Liver (tissue), 3 donors: ENCODE results near the gene TEC.

Experiments
- JUND ChIP-seq, 2 donors: IDR thresholded peaks; 2 replicates each; pipeline ENCODE4 v1.6.1; 2016; ENCODE audit warnings: antibody characterized with exemption in 2 of 2
- NR2F2 ChIP-seq: IDR thresholded peaks from 2 replicates; pipeline ENCODE4 v1.6.1; 2016; ENCODE audit warnings: antibody characterized with exemption
- RAD21 ChIP-seq, 2 donors: IDR thresholded peaks; 2 replicates each; pipeline ENCODE4 v1.6.1; 2016; ENCODE audit warnings: antibody characterized with exemption in 2 of 2, mild to moderate bottlenecking in 2 of 2
- TAF1 ChIP-seq: conservative IDR thresholded peaks from 2 replicates; pipeline ENCODE4 v1.6.1; 2016; ENCODE audit warnings: antibody characterized with exemption, mild to moderate bottlenecking
- TF ChIP-seq, protein P1 (sequence below): fragments of 150-350 bp; IDR thresholded peaks from 2 replicates; pipeline ENCODE4 v1.5.1; 2017; ENCODE audit warnings: improper control_type of control experiment, low read depth, low read length; ENCODE audit not compliant: missing input control
- TF ChIP-seq, protein P2 (sequence below): IDR thresholded peaks from 2 replicates; pipeline ENCODE4 v1.6.1; 2016; ENCODE audit warnings: antibody characterized with exemption
- TF ChIP-seq, protein P3 (sequence below): IDR thresholded peaks from 2 replicates; pipeline ENCODE4 v1.6.1; 2016; ENCODE audit warnings: antibody characterized with exemption
- TF ChIP-seq, protein P4 (sequence below): IDR thresholded peaks from 2 replicates; pipeline ENCODE4 v1.6.1; 2016; ENCODE audit warnings: antibody characterized with exemption, mild to moderate bottlenecking
- donor health status: healthy.
- donor health status: healthy.

DNA sequence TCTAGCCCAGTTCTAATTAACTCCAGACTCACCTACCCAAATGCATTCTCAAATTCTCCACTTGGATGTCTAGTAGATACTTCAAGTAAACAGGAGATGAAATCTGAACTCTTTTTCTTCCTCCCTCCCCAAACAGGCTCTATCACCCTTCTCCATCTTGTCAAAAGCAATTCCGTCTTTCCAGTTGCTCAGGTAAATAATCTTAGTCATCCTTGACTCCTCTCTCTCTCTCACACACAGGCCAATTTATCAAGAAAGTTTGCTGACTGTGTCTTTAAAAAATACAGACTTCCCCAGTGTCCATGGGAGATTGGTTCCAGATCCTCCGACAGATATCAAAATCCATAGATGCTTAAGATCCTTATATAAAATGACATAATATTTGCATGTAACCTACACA lies 148.5 kb downstream of the TEC start:
- TF ChIP-seq JUND (IDR thresholded peaks at IDR 0.05) (no peak), TAF1 (no peak), RAD21 (IDR thresholded peaks at IDR 0.05) (no peak), NR2F2 (no peak)
- TF ChIP-seq, protein P1, sequence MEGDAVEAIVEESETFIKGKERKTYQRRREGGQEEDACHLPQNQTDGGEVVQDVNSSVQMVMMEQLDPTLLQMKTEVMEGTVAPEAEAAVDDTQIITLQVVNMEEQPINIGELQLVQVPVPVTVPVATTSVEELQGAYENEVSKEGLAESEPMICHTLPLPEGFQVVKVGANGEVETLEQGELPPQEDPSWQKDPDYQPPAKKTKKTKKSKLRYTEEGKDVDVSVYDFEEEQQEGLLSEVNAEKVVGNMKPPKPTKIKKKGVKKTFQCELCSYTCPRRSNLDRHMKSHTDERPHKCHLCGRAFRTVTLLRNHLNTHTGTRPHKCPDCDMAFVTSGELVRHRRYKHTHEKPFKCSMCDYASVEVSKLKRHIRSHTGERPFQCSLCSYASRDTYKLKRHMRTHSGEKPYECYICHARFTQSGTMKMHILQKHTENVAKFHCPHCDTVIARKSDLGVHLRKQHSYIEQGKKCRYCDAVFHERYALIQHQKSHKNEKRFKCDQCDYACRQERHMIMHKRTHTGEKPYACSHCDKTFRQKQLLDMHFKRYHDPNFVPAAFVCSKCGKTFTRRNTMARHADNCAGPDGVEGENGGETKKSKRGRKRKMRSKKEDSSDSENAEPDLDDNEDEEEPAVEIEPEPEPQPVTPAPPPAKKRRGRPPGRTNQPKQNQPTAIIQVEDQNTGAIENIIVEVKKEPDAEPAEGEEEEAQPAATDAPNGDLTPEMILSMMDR: no peak
- TF ChIP-seq, protein P2, sequence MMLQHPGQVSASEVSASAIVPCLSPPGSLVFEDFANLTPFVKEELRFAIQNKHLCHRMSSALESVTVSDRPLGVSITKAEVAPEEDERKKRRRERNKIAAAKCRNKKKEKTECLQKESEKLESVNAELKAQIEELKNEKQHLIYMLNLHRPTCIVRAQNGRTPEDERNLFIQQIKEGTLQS: no peak
- TF ChIP-seq, protein P3, sequence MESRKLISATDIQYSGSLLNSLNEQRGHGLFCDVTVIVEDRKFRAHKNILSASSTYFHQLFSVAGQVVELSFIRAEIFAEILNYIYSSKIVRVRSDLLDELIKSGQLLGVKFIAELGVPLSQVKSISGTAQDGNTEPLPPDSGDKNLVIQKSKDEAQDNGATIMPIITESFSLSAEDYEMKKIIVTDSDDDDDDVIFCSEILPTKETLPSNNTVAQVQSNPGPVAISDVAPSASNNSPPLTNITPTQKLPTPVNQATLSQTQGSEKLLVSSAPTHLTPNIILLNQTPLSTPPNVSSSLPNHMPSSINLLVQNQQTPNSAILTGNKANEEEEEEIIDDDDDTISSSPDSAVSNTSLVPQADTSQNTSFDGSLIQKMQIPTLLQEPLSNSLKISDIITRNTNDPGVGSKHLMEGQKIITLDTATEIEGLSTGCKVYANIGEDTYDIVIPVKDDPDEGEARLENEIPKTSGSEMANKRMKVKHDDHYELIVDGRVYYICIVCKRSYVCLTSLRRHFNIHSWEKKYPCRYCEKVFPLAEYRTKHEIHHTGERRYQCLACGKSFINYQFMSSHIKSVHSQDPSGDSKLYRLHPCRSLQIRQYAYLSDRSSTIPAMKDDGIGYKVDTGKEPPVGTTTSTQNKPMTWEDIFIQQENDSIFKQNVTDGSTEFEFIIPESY: no peak
- TF ChIP-seq, protein P4, sequence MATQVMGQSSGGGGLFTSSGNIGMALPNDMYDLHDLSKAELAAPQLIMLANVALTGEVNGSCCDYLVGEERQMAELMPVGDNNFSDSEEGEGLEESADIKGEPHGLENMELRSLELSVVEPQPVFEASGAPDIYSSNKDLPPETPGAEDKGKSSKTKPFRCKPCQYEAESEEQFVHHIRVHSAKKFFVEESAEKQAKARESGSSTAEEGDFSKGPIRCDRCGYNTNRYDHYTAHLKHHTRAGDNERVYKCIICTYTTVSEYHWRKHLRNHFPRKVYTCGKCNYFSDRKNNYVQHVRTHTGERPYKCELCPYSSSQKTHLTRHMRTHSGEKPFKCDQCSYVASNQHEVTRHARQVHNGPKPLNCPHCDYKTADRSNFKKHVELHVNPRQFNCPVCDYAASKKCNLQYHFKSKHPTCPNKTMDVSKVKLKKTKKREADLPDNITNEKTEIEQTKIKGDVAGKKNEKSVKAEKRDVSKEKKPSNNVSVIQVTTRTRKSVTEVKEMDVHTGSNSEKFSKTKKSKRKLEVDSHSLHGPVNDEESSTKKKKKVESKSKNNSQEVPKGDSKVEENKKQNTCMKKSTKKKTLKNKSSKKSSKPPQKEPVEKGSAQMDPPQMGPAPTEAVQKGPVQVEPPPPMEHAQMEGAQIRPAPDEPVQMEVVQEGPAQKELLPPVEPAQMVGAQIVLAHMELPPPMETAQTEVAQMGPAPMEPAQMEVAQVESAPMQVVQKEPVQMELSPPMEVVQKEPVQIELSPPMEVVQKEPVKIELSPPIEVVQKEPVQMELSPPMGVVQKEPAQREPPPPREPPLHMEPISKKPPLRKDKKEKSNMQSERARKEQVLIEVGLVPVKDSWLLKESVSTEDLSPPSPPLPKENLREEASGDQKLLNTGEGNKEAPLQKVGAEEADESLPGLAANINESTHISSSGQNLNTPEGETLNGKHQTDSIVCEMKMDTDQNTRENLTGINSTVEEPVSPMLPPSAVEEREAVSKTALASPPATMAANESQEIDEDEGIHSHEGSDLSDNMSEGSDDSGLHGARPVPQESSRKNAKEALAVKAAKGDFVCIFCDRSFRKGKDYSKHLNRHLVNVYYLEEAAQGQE: no peak
